NCI-H510A (cell line): ENCODE data around the gene TFF1.

Experiments used
- DNase-seq: peaks from one replicate; lab custom pipeline; 2025; lab: John Stamatoyannopoulos, UW

The TFF1 gene

GRCh38 chr21:42362700-42363099, 3.6 kb downstream of the TFF1 start:
- DNase-seq = no peak

GRCh38 chr21:42362198-42362597, 4.1 kb downstream of the TFF1 start:
- no peak for DNase-seq

GRCh38 chr21:42361286-42361685, 5.0 kb downstream of the TFF1 start:
- no peak for DNase-seq

- no peak for DNase-seq
Observed at GRCh38 chr21:42360317-42360716, 6.0 kb downstream of the TFF1 start.

- DNase-seq = no peak
Observed at GRCh38 chr21:42358937-42359336, 7.4 kb downstream of the TFF1 start.

- DNase-seq = no peak
Observed at GRCh38 chr21:42358261-42358660, 8.1 kb downstream of the TFF1 start.

GRCh38 chr21:42357307-42357706, 9.0 kb downstream of the TFF1 start:
- DNase-seq = no peak

- no peak for DNase-seq
Observed at GRCh38 chr21:42356650-42357049, 9.7 kb downstream of the TFF1 start.

- no peak for DNase-seq
Observed at GRCh38 chr21:42356046-42356445, 10.3 kb downstream of the TFF1 start.

GRCh38 chr21:42353623-42354022, 12.7 kb downstream of the TFF1 start:
- no peak for DNase-seq

- no peak for DNase-seq
Observed at GRCh38 chr21:42352441-42353095, 13.8 kb downstream of the TFF1 start.

- DNase-seq = no peak
Observed at GRCh38 chr21:42351626-42352440, 14.5 kb downstream of the TFF1 start.

GRCh38 chr21:42350927-42351426, 15.4 kb downstream of the TFF1 start, which contains the start of gene TFF2:
Gene TFF2 (minus strand): TSS chr21:42350994. CDS start chr21:42350957, 37 bp downstream.
- DNase-seq = no peak

- DNase-seq = no peak
Observed at GRCh38 chr21:42350318-42350910, 15.9 kb downstream of the TFF1 start.

GRCh38 chr21:42349420-42350317, 16.7 kb downstream of the TFF1 start:
- no peak for DNase-seq

GRCh38 chr21:42348762-42349161, 17.6 kb downstream of the TFF1 start:
- no peak for DNase-seq

- DNase-seq = no peak
Observed at GRCh38 chr21:42347601-42348327, 18.6 kb downstream of the TFF1 start.

GRCh38 chr21:42346866-42347600, 19.3 kb downstream of the TFF1 start:
- DNase-seq = no peak

- DNase-seq = no peak
Observed at GRCh38 chr21:42346441-42346840, 19.9 kb downstream of the TFF1 start.

- DNase-seq = no peak
Observed at GRCh38 chr21:42344631-42345030, 21.7 kb downstream of the TFF1 start.
